ENCODE data around the gene PKP4.

DNA sequence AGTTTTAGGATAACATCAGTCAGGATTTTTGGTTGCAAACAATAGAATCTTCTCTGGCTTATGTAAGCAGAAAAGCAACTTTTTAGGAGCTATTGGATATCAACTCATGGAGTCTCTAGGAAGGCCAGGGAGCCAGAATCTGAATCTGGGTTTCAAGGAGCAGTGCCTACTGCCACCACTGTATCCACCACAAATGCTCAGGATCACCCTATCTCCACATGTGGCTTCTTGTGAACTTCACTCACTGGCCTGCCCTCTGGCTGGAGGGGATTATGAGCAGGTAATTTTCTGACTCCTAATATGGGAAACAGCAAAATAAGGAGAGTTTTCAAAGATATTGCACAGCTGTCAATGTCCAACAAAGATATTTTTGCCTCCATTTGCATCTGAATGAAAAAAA lies 142.9 kb downstream of the PKP4 start:
- TF ChIP-seq CTCF (conservative IDR thresholded peaks at IDR 0.05; ENCODE audit: low read depth, low read length) = no peak
- TF ChIP-seq EZH2 (IDR thresholded peaks at IDR 0.05; ENCODE audit: borderline replicate concordance, low read depth, low read length, poor library complexity, severe bottlenecking) = no peak

Measured in A673 (cell line).